ENCODE data around the gene LIMCH1. TPM values are rescaled to one million over a fixed set of nuclear protein-coding genes. Genes with fewer than 3 reads are reported as not detected.

LIMCH1 gene
- total RNA-seq, 2 donors from 2014 or later, result 3.1 to 5.8 TPM

GRCh38 chr4:41613386-41613785 lies 75.4 kb downstream of the LIMCH1 start:
- H3K27ac Mint-ChIP-seq, result no peak overlapping the region
- H3K27me3 Mint-ChIP-seq (ENCODE audit: insufficient read depth), result peaks cover 56% of the 10 kb centered on the region
- H3K4me3 ChIP-seq (ENCODE audit: low read length), result no peak overlapping the region

GRCh38 chr4:41613821-41614220 lies 75.9 kb downstream of the LIMCH1 start:
- Mint-ChIP-seq H3K27me3 (ENCODE audit: insufficient read depth) (peaks cover 60% of the 10 kb centered on the region), H3K36me3 (ENCODE audit: low read depth) (no peaks in the 10 kb centered on the region), H3K9me3 (no peaks in the 10 kb centered on the region), H3K4me1 (peaks cover 34% of the 10 kb centered on the region), H3K27ac (no peak overlapping the region), H3K4me3 (peak overlapping the region; percentile 35)
- Histone ChIP-seq H3K27me3 (ENCODE audit: control insufficient read depth, insufficient read depth, low read length, poor library complexity, severe bottlenecking) (peaks cover 14% of the 10 kb centered on the region), H3K9ac (ENCODE audit: extremely low read depth, low read length, poor library complexity, severe bottlenecking) (no peak overlapping the region), H3K9me3 (ENCODE audit: control insufficient read depth, low read length) (no peaks in the 10 kb centered on the region), H3K27ac (ENCODE audit: low read depth, low read length) (no peak overlapping the region), H3K36me3 (ENCODE audit: control insufficient read depth, insufficient read depth, low read length) (no peaks in the 10 kb centered on the region), H3K4me3 (ENCODE audit: low read length) (no peak overlapping the region), H3K4me1 (ENCODE audit: control insufficient read depth, insufficient read depth, low read length) (peaks cover 13% of the 10 kb centered on the region)
- TF ChIP-seq CTCF (conservative IDR thresholded peaks at IDR 0.05), result no peak
- 96 to 100% methylated on average over 1 of the region's 1 CpG for WGBS, 2 experiments (ENCODE audit: insufficient coverage in 1 of 2, insufficient read length in 1 of 2)
- no peak for DNase-seq

More at GRCh38 chr4:41613386-41613785, 75.4 kb downstream of the LIMCH1 start:
- Mint-ChIP-seq H3K36me3 (ENCODE audit: low read depth) (no peaks in the 10 kb centered on the region), H3K9me3 (no peaks in the 10 kb centered on the region), H3K4me1 (peaks cover 39% of the 10 kb centered on the region), H3K4me3 (peak overlapping the region; percentile 35)
- WGBS, 2 experiments (ENCODE audit: insufficient coverage in 1 of 2, insufficient read length in 1 of 2), result 55 to 56% methylated on average over 8 to 15 of the region's 15 CpGs
- no peak for TF ChIP-seq CTCF (conservative IDR thresholded peaks at IDR 0.05)
- Histone ChIP-seq H3K9me3 (ENCODE audit: control insufficient read depth, low read length) (no peaks in the 10 kb centered on the region), H3K27me3 (ENCODE audit: control insufficient read depth, insufficient read depth, low read length, poor library complexity, severe bottlenecking) (peaks cover 14% of the 10 kb centered on the region), H3K4me1 (ENCODE audit: control insufficient read depth, insufficient read depth, low read length) (peaks cover 13% of the 10 kb centered on the region), H3K27ac (ENCODE audit: low read depth, low read length) (peak overlapping the region; percentile 93), H3K36me3 (ENCODE audit: control insufficient read depth, insufficient read depth, low read length) (no peaks in the 10 kb centered on the region), H3K9ac (ENCODE audit: extremely low read depth, low read length, poor library complexity, severe bottlenecking) (no peak overlapping the region)
- DNase-seq, result peak; percentile 67

GRCh38 chr4:41614519-41614918 lies 76.6 kb downstream of the LIMCH1 start:
- H3K9me3 Mint-ChIP-seq, result no peaks in the 10 kb centered on the region
- H3K36me3 Mint-ChIP-seq (ENCODE audit: low read depth), result no peaks in the 10 kb centered on the region
- H3K27ac Mint-ChIP-seq, result no peak overlapping the region
- peaks cover 36% of the 10 kb centered on the region for H3K4me1 Mint-ChIP-seq
- H3K4me3 Mint-ChIP-seq, result no peak overlapping the region
- H3K27me3 Mint-ChIP-seq (ENCODE audit: insufficient read depth), result peaks cover 66% of the 10 kb centered on the region
- Histone ChIP-seq H3K27me3 (ENCODE audit: control insufficient read depth, insufficient read depth, low read length, poor library complexity, severe bottlenecking) (peaks cover 14% of the 10 kb centered on the region), H3K36me3 (ENCODE audit: control insufficient read depth, insufficient read depth, low read length) (no peaks in the 10 kb centered on the region), H3K9me3 (ENCODE audit: control insufficient read depth, low read length) (no peaks in the 10 kb centered on the region), H3K27ac (ENCODE audit: low read depth, low read length) (no peak overlapping the region), H3K4me3 (ENCODE audit: low read length) (no peak overlapping the region), H3K4me1 (ENCODE audit: control insufficient read depth, insufficient read depth, low read length) (peaks cover 11% of the 10 kb centered on the region), H3K9ac (ENCODE audit: extremely low read depth, low read length, poor library complexity, severe bottlenecking) (no peak overlapping the region)
- 64 to 81% methylated on average over 2 of the region's 2 CpGs for WGBS, 2 experiments (ENCODE audit: insufficient coverage in 1 of 2, insufficient read length in 1 of 2)
- DNase-seq, result no peak
- TF ChIP-seq CTCF (conservative IDR thresholded peaks at IDR 0.05), result no peak
